T1000 (cell line): ENCODE data around the gene OR2AG1.
"Not testable (repeated sequence)": the region's sequence is repeated elsewhere in the genome, so short reads cannot be mapped to it uniquely, and the experiment has no call there.

ENCODE experiments used
- DNase-seq: peaks from one replicate; lab custom pipeline; 2025; ENCODE audit warnings: mixed read lengths; lab: John Stamatoyannopoulos, UW

The OR2AG1 gene

DNA sequence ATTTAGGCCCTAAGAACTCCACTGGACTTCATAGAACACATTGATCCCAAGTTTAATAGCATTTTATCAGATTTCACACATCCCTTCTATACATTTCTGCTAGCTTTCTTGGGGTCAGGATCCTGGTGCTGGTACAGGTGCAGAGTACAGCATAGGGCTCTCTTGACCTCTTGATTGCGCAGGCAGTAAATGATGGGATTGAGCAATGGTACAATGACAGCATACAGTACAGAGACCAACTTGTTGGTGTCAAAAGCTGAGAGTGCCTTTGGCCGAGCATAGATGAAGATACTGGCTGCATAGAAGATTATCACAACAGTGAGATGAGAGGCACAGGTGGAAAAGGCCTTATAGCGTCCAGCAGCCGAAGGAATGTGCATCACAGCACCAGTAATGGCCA, 11.8 kb downstream of the OR2AG1 start:
- no peak for DNase-seq

- DNase-seq: no peak
These were observed 16.6 kb downstream of the OR2AG1 start, which contains the start of gene OR6A2 for GRCh38 chr11:6799402-6799801. Gene OR6A2, minus strand, starts transcription at chr11:6799689. Its CDS starts 3,981 bp downstream, at chr11:6795708.

- not testable (repeated sequence) for DNase-seq
These were observed 18.3 kb downstream of the OR2AG1 start for GRCh38 chr11:6801075-6801474.

DNA sequence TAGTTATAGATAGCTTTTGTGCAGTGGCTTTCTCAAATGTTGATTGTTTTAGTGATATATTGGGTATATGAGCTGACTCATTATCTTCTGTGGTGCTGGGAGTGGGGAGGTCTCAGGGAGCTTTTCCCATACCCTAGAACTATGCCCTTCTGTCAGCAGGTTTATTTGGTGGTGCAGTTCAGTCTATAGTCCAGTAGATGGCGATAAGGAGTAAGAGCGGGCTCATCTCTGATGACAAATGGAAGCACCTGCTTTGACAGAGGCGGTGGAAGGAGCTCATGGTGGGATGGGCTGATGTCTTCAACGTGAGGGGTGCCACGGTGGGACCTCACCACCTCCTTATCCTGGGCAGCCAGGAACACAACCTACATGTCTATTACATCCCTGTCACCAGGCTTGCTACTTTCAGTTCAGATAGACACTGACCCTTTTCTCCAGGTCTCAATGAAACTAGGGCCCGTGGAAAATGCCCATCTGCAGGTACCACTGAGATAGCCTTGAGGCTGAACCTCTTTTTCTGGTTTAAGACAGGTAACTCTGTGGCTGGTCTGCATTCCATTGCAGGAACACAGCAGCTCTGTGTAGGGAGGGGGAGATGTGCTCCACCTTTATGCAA, 29.7 kb downstream of the OR2AG1 start:
- DNase-seq: no peak

GRCh38 chr11:6813656-6814055, 30.8 kb downstream of the OR2AG1 start:
- no peak for DNase-seq

GRCh38 chr11:6817694-6818093, 34.9 kb downstream of the OR2AG1 start:
- no peak for DNase-seq

DNA sequence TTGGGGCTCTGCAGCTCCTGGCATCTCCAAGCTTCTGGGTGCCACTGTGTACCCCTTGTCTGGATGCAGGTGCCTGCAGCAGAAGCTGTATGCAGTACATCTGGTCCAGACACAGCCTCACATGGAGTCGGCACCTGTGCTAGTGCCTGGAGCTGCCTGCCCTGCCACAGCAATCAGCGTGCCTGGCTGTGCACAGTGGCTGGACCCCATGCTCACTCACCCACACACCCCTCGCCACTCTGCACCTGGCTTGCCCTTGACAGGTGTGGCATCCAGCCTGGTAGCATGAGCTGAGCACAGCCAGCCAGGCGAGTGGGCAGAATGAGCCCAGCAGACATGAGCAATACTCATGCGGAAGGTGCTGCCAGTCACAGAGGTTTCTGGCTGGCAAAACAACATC, 36.1 kb downstream of the OR2AG1 start:
- DNase-seq: no peak

DNA sequence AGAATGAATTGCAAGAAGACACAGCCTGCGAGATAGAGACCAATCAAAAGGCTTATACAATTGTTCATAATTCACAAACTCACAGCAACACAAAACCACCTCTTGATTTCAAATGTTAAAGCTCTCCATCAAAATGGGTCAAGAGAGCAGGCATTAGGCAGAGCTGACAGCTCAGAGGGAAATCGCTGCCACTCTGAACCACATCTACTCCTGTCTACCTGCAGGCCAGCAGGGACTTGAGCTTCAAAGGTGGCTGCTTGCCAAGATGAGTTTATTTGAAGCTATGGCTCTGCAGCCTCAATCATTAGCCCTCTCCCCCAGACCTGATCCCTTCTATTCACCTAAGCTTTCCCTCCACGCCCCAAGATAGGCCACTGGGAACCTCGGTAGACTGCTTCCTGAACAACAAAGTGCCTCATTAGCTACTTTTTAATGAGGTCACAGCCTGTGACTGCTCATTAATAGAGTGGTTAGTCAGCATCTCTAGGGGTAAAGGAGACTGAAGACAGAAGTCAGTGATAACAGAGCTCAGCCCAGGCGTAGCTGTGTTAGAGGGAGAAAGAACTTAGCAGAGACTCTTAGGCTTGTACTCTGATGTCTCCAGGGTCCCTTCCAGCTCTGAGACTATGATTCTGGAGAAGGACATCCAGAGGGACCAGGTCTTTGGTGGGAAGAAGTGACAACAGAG, 41.5 kb downstream of the OR2AG1 start:
- DNase-seq: no peak

DNA sequence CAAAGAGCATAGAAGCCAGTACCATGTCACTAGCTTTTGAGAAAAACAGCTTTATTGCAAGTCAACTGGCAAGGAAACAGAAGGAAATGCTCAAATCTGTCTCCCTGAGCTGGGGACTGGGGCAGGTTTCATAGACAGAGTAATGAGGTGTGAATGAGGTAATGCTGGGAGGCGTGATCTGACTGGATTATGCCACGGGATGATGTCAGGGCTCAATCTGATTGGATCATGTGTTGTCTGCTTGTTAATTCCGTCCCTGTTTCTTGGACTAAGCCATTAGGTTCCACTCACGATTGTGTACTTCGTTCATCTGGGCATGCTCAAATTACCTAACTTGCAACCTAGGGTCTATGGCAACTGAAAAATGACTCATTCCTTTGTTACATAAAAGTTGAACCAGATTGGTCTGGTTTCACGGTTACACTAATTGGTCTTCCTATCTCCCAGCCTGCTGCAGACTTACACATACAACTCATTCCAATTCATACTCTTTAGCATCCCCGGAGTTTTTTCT, 42.5 kb downstream of the OR2AG1 start:
- DNase-seq: no peak

DNA sequence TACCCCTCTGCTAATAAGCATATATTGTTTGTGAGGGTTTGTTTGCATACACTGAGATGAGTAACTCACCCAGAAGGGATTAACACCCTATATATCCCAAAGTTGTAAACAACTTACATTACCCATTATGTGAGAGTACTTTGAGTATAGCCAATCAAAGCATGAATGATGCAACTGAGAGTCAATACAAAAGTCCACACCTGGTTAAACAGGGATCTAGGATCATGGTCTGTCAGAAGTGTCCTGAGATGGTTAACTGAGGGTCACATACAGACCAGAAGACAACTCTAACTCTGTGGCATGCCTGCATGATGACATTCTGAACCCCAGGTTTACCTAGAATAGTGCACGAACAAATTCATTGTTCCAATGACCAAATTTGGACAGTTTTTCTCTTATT, 45.3 kb downstream of the OR2AG1 start:
- DNase-seq: no peak

GRCh38 chr11:6833356-6833755, 50.5 kb downstream of the OR2AG1 start:
- no peak for DNase-seq

DNA sequence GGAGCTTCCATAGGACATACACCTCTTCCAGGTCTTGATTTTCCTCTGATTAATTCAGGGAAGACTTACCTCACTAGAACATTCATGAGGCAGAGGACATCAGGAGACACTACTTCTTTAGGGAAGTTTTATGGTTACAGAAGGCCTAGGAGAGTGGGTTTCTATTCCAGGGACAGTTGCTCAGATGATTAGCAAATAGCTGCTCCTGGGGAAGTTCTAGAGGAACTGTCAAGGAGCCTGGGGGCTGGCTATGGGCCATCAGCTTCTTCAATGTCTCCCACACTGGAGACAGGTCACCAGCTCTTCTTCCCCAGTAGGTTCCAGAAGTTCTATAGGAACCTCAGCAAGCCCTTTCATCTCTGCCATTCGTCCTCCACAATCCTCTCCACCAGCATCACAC, 51.2 kb downstream of the OR2AG1 start:
- DNase-seq: no peak
